Tibial nerve (tissue), 3 donors: ENCODE data around the gene ACBD6.

Experiments used
- CTCF ChIP-seq, 5 experiments: fragments of 200-600 bp in 3 of 5; fragments of 450-650 bp in 2 of 5; sonication (generic) in 3 of 5; IDR thresholded peaks; one replicate each; pipeline ENCODE4 v1.5.1; 2016 to 2019; ENCODE audit warnings: antibody characterized with exemption in 5 of 5, mild to moderate bottlenecking in 3 of 5, moderate library complexity in 2 of 5
- POLR2A ChIP-seq, 2 donors: fragments of 450-650 bp; IDR thresholded peaks; one replicate each; pipeline ENCODE4 v1.6.1; 2017; ENCODE audit warnings: antibody characterized with exemption in 2 of 2, mild to moderate bottlenecking in 2 of 2, moderate library complexity in 2 of 2

DNA sequence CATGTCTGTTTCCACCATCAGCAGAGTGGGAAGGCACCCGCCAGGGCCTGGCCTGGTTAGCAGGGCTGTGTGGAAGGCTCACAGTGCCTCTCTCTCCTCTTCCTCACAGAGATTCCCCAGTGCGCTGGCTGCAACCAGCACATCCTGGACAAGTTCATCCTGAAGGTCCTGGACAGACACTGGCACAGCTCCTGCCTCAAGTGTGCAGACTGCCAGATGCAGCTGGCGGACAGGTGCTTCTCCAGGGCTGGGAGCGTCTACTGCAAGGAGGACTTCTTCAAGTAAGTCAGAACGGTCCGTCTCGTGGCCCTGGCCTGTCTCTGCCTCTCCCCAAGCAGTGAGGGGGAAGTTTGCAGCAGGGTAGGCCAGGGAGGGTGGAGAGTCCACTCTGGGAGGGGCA lies 254.2 kb downstream of the ACBD6 start:
- TF ChIP-seq POLR2A (IDR thresholded peaks at IDR 0.05) (no peak), CTCF (IDR thresholded peaks at IDR 0.05) (no peak)
